DMS153 treated with DMSO at 0.1 percent for 48 hours (cell line): ENCODE data around the gene FSD1.

Source experiments
- DNase-seq: peaks from one replicate; lab custom pipeline; 2025; ENCODE audit not compliant: unreplicated experiment; lab: John Stamatoyannopoulos, UW

Gene FSD1

GRCh38 chr19:4362101-4362828, 57.9 kb downstream of the FSD1 start:
- DNase-seq = no peak

DNA sequence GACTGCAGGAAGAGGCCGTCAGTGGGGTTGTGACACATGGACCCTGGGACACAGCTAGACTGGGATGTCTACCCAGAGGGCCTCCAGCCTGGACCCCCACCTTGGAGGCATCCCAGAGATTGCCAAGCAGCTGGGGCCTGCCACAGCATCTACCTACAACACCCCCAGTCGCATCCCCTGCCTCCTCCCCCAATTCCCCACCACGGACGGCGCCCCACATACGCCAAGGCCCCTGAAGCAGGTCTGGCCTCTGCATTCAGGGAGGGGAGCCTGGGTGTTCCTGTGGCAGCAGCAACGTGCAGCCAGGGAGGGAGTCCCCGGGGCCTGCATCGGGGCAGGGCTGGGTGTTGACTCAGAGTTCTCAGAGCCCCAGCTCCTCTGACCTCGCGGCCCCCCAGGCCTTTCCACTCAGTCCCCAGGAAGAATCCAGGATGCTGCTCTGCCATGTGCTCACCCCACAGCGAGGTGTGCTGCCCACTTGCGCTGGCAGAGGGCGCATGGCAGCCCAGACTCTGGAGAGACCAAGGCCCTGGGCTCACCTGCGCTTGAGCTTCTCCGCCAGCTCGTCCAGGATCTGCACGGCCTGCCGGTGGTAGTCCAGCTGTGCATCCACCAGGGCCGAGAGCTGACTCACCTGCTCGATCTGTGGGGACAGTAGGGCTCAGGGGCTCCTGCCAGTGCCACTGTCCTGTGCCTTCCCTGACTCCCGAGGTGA, 58.6 kb downstream of the FSD1 start:
- no peak for DNase-seq

DNA sequence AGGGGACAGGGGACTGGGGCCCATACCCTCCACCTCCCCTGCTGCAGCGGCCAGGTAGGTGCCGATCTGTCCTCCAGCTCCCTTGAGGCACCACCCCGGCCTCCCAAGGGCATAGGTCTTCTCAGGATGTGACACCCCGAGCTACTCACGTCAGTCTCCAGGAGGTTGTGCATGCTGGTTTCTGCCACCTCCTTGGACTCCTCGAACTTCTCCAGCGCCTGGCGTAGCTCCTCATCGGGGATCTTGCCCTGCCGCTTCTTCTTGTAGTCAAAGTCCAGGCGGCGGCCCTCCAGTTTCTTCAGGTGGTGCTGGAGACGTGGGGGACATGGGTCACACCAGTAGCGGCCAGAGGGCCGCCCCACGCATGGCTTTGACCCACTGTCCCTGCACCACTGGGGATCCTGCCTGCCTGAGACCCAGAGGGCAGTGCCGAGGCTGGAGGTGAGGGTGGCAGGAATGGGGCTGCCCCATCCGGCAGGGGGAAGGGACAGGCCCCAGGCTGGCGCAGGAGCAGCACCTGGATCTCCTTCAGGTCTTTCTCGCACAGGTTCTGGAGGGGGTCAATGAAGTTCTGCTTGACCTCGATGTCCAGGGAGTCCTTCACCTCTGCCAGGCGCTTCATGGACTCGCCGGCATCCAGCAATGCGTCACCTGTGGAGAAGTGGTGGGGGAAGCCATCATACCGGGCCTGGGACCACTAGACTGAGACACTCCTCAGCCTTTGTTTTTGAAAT, 59.3 kb downstream of the FSD1 start:
- DNase-seq = no peak

- no peak for DNase-seq
These were observed 60.9 kb downstream of the FSD1 start for GRCh38 chr19:4365341-4365740.

DNA sequence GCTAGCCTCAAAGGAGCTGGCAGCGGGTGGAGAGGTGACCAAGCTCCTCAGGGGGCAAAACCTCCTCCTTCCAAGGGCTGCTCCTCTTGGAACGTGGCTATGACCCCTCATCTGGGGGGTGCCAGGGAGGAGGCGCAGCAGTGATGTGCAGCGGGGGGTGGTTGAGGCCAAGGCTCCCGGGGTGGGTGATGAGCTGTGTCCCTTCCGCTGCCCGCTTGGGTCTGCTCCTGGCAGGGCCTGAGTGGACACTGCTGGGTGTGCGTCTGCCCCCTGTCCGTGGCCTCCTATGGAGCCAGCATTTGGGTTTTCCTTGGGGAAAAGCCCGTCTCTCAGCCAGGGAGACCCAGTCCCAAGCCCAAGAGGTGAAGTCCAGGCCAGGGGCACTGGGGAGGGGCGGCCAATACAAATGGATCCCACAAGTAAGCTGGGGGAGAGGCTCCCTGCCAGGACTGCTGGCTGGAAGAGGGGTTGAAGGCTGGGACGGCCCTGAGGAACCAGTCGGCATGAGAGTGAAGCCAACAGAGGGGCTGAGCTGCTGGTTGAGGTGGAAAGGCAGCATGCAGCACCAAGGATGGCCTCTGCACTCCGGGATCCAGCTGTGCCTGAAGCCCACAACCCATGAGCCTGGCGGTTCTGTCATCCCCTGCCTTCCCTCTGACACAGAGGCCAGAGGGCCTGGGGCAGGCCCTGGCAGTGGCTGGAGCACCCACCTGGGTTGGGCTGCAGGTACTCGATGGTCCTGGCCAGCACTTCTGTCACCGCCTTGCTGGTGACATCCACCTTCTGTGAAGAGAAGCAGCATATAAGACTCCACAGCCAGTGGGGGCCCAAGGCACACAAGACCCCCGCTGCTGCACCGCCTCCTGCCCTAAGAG, 61.6 kb downstream of the FSD1 start:
- no peak for DNase-seq

DNA sequence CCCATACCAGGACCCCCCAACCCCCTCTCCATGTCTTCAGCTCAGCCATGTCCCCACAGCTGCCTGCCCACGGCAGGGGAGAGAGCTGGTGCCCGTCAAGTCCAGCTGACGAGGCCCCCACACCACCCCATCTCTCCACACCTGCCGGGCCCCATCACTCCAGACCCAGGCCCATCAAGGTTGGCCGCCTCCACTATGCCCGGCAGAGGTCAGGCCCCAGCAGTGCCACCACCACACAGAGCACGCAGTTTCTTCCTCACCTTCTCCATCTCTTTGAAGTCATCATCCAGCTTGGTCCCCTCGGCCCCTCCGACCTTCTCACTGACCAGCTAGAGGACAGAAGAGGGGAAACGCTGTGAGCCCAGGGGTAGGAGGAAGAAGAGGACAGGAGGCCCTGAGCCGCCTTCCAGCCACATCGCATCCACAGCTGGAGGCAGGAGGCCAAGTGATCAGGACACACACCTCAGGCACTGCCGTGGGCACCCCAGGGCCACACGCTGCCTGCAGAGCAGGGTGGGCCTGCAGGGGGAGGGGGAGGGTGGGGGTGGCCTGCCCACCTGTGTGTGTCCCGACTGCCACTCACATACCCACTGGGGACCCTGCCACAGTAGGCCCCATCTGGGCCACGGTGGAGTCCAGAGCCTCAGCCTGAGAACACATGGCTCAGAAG, 62.4 kb downstream of the FSD1 start:
- no peak for DNase-seq

DNA sequence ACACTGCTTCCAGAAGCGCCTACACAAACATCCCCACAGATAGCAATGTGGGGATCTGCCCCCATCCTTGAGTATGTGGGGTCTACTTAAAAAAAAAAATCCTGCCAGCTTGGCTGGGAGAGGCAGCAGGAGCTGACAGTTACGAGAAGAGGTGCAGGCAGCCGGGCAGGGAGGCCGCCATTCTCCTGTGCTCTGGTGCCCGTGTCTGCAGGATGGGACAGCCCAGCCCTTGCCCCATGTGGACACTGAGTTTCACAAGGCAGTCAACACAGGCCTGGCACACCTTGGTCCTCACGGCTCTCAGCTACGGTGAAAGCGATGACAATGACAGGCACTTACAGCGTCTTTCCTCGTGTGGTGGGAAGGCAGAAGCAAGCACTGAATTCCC, 62.9 kb downstream of the FSD1 start:
- no peak for DNase-seq

GRCh38 chr19:4367781-4368127, 63.4 kb downstream of the FSD1 start:
- no peak for DNase-seq

DNA sequence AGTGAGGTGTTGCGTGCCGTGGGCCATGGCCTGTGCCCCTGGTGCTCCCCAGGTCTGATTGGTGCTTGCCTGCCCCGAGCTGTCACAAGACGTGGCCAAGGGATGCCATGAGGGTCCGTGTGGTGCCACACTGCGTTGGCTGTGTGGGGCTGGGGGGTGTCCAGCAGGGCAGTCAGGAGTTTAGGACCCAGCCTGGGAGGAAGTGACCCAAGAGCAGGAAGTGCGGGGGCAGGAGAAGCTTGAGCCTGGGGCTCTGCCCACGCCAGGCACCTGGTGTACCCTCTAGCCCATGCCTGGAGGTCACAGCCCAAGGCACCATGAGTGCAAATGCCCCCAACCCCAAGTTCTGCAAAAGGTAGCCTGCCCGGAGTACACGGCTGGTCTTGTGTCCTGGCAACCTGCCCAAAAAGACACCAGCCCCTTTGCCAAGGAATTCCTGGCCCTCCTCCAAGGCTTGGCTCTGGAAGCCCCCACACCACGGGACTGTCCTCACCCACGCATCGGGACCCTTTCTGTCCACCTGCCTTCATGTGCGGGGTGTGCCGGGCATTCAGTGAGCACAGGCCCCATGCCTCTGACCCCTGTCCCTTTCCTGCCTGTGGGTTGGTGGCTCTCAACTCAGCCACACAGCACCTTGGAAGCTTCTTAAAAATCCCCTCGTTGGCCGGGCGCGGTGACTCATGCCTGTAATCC, 63.9 kb downstream of the FSD1 start:
- no peak for DNase-seq

DNA sequence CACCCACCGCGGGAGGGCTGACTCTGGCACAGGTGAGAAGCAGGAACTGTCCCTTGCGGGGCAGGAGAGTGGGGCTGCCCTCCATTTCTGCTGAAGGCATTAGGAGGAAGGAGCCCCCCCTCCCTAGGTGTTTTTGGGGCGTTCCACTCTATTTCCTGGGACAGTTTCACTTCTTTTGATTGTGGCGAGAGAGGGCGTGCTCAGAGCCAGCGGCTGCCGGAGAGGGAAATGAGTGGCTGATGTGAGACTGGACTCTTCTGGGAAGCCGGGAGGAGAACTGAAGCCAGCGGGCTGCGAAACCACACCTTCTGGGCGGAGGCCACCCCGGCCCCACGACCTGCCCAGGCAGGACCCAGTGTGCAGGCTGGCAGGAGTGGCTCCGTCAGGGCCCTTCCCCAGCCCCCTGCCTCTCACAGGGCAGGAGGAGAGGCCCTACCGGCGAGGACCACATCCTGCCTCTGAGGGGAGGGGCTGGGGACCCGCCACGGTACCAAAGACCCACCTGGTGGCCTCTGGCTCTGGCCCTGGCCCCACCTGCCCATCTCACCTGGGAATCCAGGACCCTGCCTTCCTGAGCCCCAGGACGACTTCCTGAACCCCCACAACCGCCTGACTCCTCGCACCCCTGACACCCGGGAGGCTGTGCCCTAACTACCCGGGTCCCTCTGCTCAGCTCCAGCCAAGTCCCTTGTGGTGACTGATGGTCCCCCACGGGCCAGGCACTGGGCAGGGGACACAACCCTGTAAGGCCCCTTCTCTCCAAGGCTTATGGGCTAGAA, 64.9 kb downstream of the FSD1 start:
- peak; percentile 27 for DNase-seq

DNA sequence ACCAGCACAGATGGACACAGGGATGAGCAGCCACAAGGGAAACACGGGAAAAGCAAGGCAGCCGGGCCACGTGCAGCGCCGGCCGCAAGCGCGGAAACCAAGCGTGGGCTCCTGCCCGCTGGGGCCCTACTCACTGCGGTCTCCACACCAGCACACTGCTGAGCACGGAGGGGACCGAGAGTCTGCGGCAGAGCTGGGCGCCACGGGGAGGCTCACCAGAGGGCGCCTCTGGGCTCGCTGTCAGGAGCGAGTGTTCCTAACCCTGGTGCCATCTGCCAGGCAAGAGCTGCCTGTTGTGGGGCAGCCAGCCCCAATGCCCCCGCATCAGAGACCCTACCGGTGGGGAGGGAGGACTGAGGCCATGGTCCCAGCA, 65.5 kb downstream of the FSD1 start:
- peak; percentile 14 for DNase-seq

DNA sequence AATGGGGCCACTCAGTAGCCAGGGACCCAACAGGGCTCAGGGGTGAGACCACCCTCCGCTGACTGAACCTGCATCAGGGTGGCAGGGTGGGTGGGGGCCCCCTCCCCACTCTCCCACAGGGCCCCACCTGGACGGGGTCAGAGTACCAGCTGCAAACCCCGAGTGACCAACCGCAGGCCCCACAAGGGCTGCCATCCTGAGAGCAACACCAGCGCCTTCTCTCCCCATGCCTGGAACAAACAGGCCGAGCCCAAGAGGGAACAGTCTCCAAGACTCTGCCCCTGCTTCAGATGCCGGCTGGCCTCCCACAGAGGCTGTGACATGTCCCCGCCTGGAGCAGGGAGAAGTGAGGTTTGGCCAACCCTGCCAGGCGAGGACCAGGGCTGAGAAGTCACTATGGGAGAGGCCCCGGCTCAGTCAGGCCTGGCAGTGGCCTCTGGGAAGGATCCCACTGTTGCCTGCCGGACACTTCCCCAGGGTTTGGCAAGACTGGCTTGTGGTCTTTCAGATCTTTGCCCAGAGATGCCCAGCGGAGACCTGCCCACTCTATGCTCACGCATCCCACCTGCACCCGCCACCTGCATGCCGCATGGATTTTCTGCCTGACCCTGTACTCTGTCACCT, 66.1 kb downstream of the FSD1 start:
- DNase-seq = no peak

- no peak for DNase-seq
These were observed 67.1 kb downstream of the FSD1 start for GRCh38 chr19:4371247-4372164.

GRCh38 chr19:4372165-4373012, 68.0 kb downstream of the FSD1 start:
- DNase-seq = no peak

DNA sequence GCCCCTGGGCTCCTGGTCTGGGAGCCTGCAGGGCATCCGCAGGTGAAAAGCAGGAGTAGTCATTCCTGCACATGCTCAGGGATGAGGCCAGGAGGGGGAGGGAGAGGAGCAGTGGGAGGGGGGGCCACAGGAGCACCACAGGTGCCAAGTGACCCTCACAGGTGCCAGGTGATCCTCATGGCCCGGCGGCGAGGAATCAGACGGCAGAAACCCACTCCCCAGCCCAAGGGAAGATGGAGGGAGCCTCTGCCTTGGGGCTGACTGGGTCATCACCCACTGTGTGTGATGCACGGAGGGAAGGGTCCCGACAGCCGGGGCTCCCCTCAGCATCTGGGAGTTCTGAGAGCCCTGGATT, 68.6 kb downstream of the FSD1 start:
- no peak for DNase-seq
